KBM-7 (cell line): ENCODE measurements around the gene QTRT2.

Source experiments
- DNase-seq: peaks from one replicate; pipeline ENCODE4 v3.0.0-alpha.2; 2015
- in situ Hi-C: fragments of 300-500 bp; cut with MboI; formaldehyde crosslinking; loops from 2 replicates; pipeline ENCODE4 v1.14.3; 2020; ENCODE audit warnings: low sequenced_read_pairs, low pct_unique_long_range_greater_than_20kb, mixed read lengths

The QTRT2 gene

DNA sequence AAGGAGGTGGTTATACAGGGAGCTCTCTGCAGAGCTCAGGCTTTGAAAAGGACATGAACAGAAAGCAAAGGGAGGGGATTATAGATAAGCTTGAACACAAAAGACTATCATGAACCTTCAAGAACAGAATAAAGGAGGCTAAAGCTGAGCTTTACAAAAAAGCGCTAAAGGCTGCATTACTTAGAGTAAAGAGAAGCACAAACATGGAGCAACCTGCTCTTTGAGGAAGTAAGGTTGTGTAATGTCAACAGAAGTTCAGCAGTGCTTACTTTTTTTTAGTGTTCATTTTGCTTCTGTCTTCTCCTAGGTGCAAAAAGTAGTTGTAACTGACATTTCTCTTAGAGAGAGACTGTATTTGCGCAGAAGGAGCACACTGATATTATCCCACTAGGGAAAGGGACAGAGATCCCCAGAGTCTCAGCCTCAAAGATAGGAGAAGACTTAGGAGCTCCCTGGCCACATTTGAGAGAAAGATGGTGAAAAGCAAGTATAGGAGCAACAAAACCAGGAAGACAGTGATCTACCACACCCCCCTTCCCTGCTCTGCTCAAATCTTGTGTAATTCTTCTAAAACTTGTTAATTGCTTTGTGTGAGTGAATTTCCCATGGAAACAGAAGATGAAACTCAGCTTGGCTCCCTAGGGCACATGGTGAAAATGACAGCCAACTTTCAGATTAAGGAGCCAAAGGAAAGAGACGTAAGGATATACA is 54.7 kb downstream of the QTRT2 start:
- peak; percentile 51 for DNase-seq
- in situ Hi-C loops, result no loop called here

DNA sequence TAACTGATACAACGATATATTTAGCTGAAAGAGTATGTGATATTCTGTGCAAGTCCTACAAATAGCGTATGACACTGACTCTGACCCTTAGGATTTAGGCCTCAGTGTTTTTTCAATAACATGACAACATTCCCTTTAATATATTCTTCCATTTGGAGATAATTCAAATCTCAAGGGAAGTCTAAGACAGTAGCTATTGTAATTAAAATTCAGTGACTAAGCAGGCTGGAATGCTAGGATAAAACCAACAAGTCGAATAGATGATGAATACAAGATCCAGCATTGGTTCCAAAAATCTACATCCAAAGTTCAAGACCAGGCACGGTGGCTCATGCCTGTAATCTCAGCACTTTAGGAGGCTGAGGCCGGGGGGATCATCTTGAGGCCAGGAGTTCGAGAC is 56.2 kb downstream of the QTRT2 start:
- DNase-seq, result no peak
- in situ Hi-C loops, result no loop called here

DNA sequence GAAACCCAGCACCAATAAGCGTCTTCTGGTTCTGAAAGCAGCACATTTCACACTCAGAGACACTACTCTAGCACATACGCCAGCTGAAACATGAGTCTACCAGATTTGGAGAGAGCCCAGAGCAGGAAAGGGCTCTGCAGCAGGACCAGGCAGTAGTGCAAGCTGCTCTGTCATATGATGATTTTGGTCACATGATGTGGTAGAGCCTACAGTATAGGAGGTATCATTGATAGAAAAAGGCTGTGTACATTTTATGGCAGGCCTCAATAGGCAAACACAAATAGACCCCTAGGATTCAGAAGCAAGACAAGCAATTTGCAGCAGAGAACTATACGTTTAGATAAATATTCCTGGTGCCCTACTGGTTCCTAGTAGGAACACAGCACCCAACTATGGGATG is 58.2 kb downstream of the QTRT2 start:
- DNase-seq, result no peak

DNA sequence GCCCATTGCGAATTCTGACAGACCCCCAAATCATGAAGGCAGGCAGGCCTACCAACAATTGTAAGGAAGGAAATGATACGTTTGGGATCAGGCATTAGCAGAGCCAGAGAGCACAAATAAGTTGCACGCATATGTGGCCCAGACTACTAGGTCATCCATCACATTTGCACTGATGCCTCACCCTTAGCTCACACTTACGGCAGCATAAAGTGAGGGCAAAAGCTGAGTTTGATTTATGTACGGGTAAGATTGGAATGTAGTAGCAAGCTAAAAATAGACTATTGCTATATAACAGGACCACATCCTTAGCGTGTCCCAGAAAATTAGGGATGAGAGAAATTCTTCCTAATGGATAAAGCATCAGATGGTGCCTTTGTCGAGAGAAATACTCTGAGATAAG is 58.6 kb downstream of the QTRT2 start:
- in situ Hi-C loops, result no loop called here
- no peak for DNase-seq

More for the DNA sequence above, 58.2 kb downstream of the QTRT2 start:
- in situ Hi-C loops, result no loop called here

DNA sequence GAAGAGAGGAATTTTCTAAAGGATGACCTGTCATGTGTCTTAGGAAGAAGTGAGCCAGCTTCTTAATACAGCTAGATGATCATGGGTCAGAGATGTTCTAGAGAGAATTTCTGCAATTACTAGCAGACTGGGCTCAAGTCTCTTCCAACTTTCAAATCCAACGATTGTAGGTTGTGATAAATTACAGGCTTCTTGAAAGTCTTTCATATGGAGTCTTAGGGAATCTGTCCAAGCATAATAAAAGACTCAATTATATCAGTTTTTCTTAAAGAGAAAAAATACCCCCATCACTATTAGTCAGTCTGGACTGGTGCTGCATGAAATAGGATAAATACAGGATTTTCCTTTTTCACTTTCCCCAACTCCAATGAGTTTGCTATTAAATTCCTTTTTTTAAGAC is 63.2 kb downstream of the QTRT2 start:
- DNase-seq, result no peak
- in situ Hi-C loops, result no loop called here

DNA sequence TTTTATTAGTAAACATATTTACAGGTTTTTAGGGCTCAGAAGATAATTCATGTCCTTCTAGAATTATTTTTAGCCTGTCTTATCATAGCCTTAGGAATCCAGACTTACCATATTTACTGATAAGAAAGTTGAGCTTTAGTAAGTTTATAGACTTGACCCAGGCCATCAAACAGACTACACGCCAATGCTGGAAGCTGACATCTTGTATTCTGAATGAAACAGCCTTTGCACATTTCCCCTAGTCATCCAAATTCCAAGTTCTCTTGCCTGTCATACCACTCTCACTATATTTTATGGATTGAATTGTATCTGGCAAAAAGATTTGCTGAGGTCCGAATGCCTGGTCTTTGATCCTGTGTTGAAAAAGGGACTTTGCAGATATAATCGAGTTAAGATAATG is 63.7 kb downstream of the QTRT2 start:
- DNase-seq, result no peak

GRCh38 chr3:114122027-114122709 is 65.6 kb downstream of the QTRT2 start:
- no peak for DNase-seq
- in situ Hi-C loops, result no loop called here

More for the DNA sequence above, 63.7 kb downstream of the QTRT2 start:
- in situ Hi-C loops, result no loop called here

- in situ Hi-C loops, result no loop called here
- no peak for DNase-seq
Observed at GRCh38 chr3:114126461-114126860, 69.9 kb downstream of the QTRT2 start.

GRCh38 chr3:114127517-114127916 is 71.0 kb downstream of the QTRT2 start:
- DNase-seq, result no peak
- in situ Hi-C loops, result no loop called here

- DNase-seq, result no peak
Observed at GRCh38 chr3:114128231-114128630, 71.7 kb downstream of the QTRT2 start.

DNA sequence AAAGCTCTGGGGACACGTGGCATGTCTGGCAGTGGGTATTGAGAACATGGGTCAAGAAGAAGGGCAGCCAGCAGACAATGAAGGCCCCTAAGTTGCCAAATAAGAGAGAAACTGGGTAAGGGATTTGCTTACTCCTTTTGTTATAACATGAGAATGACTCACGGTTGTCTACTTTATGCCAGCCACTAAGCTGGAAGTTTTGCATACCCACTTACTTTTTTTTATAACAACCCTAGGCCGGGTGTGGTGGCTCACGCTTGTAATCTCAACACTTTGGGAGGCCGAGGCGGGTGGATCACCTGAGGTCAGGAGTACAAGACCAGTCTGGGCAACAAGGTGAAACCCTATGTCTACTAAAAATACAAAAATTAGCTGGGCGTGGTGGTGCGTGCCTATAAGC is 72.3 kb downstream of the QTRT2 start:
- DNase-seq, result no peak
- in situ Hi-C loops, result no loop called here

More at GRCh38 chr3:114128231-114128630, 71.7 kb downstream of the QTRT2 start:
- in situ Hi-C loops, result no loop called here

GRCh38 chr3:114132500-114132899 is 76.0 kb downstream of the QTRT2 start:
- in situ Hi-C loops, result no loop called here
- no peak for DNase-seq

DNA sequence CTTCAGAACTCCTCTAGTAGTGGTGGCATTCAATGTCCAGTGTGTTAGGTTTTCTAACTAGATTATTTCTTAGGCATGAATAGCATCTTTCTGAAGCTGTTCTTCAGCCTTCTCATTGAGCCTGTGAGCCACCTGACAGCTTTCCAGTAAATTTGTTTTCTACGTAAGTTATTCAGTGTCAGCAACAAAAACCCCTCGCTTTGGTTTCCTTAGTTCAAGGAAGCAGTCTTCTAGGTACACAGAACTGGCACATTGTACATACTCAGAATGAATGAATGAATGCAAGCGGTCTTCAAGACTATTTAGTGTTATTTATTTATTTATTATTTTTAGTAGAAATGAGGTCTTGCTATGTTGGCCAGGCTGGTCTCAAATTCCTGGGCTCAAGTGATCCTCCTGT is 77.4 kb downstream of the QTRT2 start:
- in situ Hi-C loops, result no loop called here
- DNase-seq, result no peak
